Effector memory CD8-positive, alpha-beta T cell (primary cell): ENCODE measurements around the gene LY9.

Source experiments
- ATAC-seq: fragments of 150-1000 bp; cut with Tn5 transposase; replicated peaks from 2 replicates; pipeline ENCODE4 v1.10.0; 2021; ENCODE audit warnings: mild to moderate bottlenecking, moderate library complexity
- DNase-seq, 3 experiments: peaks; one replicate each; pipeline ENCODE4 v3.0.0; 2021
- H3K27ac Mint-ChIP-seq, 2 donors: one replicate each; pipeline ENCODE4 v1.8.0; 2022; ENCODE audit warnings: mild to moderate bottlenecking in 2 of 2, mixed read lengths in 2 of 2, moderate library complexity in 2 of 2
- H3K27me3 Mint-ChIP-seq, 2 donors: one replicate each; pipeline ENCODE4 v1.8.0; 2022; ENCODE audit warnings: mixed read lengths in 2 of 2
- H3K36me3 Mint-ChIP-seq: one replicate; pipeline ENCODE4 v1.8.0; 2022; ENCODE audit warnings: mild to moderate bottlenecking, moderate library complexity, mixed read lengths; ENCODE audit not compliant: insufficient read depth
- H3K4me1 Mint-ChIP-seq, 2 donors: one replicate each; pipeline ENCODE4 v1.8.0; 2022; ENCODE audit warnings: low read depth in 2 of 2, mixed read lengths in 2 of 2
- H3K4me3 Mint-ChIP-seq, 2 donors: one replicate each; pipeline ENCODE4 v1.8.0; 2022; ENCODE audit warnings: mild to moderate bottlenecking in 2 of 2, mixed read lengths in 2 of 2, moderate library complexity in 2 of 2
- H3K9me3 Mint-ChIP-seq, 2 donors: one replicate each; pipeline ENCODE4 v1.8.0; 2022; ENCODE audit warnings: mixed read lengths in 2 of 2

Gene LY9

DNA sequence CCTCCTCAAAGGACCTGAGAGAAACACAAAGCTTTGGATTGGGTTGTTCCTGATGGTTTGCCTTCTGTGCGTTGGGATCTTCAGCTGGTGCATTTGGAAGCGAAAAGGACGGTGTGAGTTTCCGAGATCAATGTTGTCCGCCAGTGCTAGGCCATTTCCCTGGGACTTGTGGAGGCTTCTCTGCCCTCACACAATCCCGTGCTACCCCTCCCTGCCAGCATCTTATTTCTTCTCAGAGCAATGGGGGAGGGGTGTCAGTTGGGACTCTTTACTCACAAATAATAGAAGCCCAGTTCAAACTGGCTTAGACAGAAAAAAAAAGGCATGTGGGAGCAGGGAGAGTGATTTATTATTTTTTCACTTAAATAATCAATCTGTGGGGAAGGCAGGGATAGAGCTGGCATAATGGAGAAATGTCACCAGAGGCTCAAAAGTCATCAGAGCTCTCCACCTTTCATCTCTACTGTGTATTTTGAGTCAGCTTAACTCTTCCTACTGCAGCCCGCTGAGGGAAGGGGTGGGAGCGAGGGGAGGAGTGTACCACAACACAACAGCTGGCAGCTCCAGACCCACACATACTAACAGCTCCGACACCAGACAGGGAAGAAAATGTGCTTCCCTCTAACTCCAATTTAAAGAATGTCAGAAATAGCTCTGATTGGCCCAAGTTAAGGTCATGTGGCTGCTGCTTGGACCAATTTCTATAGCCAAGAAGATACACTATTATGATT lies 22.4 kb downstream of the LY9 start:
- peak overlapping the region; percentile 91 to 94 for H3K27ac Mint-ChIP-seq
- H3K9me3 Mint-ChIP-seq, result no peaks in the 10 kb centered on the region
- ATAC-seq (no peak), DNase-seq (no peak)
- H3K36me3 Mint-ChIP-seq, result peaks cover 61% of the 10 kb centered on the region
- peaks cover 15 to 16% of the 10 kb centered on the region in 2 donors for H3K4me1 Mint-ChIP-seq
- no peaks in the 10 kb centered on the region for H3K27me3 Mint-ChIP-seq
- H3K4me3 Mint-ChIP-seq, result no peak overlapping the region

- Mint-ChIP-seq H3K9me3 (no peaks in the 10 kb centered on the region), H3K27ac (peak overlapping the region; percentile 91 to 94), H3K4me3 (no peak overlapping the region), H3K36me3 (peaks cover 63% of the 10 kb centered on the region), H3K27me3 (no peaks in the 10 kb centered on the region), H3K4me1 (peaks cover 7 to 8% of the 10 kb centered on the region in 2 donors)
- ATAC-seq (no peak), DNase-seq (no peak)
These were observed 23.2 kb downstream of the LY9 start for GRCh38 chr1:160819186-160819585.

DNA sequence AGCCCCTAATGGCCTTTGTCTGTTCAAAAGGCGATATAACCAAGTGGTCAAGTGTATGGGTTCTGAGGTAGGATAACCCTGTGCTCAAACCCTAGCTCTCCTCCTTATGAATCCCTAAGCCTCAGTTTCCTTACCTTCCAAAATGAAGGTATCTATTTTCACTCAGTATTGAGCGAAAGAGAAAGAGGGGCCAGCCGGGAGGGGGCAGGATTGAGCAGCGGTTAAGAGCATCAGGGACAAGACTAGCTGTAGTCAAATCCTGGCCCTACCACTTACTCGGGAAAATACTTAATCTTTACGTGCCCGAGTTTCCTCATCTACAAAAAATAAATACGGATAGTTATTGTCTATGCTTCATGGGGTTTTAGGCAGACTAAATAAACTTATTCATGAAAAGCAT lies 25.7 kb downstream of the LY9 start:
- Mint-ChIP-seq H3K27ac (peak overlapping the region in 1 of 2 donors; percentile 49), H3K9me3 (no peaks in the 10 kb centered on the region), H3K36me3 (peaks cover 57% of the 10 kb centered on the region), H3K4me3 (no peak overlapping the region), H3K27me3 (no peaks in the 10 kb centered on the region), H3K4me1 (peaks cover 7 to 8% of the 10 kb centered on the region in 2 donors)
- ATAC-seq (no peak), DNase-seq (no peak)

- H3K36me3 Mint-ChIP-seq, result peaks cover 57% of the 10 kb centered on the region
These were observed 27.3 kb downstream of the LY9 start for GRCh38 chr1:160823296-160823695.

GRCh38 chr1:160826546-160826945 lies 30.6 kb downstream of the LY9 start:
- ATAC-seq (no peak), DNase-seq (no peak)
- H3K9me3 Mint-ChIP-seq, result no peaks in the 10 kb centered on the region
- H3K27me3 Mint-ChIP-seq, result no peaks in the 10 kb centered on the region
- peaks cover 16% of the 10 kb centered on the region in 2 donors for H3K4me1 Mint-ChIP-seq
- peaks cover 54% of the 10 kb centered on the region for H3K36me3 Mint-ChIP-seq
- H3K27ac Mint-ChIP-seq, result peak overlapping the region; percentile 85 to 87
- H3K4me3 Mint-ChIP-seq, result no peak overlapping the region

More at GRCh38 chr1:160823296-160823695, 27.3 kb downstream of the LY9 start:
- no peak overlapping the region for H3K4me3 Mint-ChIP-seq
- ATAC-seq (no peak), DNase-seq (no peak)
- H3K4me1 Mint-ChIP-seq, result peaks cover 12 to 13% of the 10 kb centered on the region in 2 donors
- no peaks in the 10 kb centered on the region for H3K27me3 Mint-ChIP-seq
- peak overlapping the region; percentile 39 to 48 for H3K27ac Mint-ChIP-seq
- no peaks in the 10 kb centered on the region for H3K9me3 Mint-ChIP-seq

GRCh38 chr1:160827418-160827817 lies 31.4 kb downstream of the LY9 start:
- Mint-ChIP-seq H3K4me3 (no peak overlapping the region), H3K36me3 (peaks cover 56% of the 10 kb centered on the region), H3K9me3 (no peaks in the 10 kb centered on the region), H3K4me1 (peaks cover 14 to 16% of the 10 kb centered on the region in 2 donors), H3K27me3 (no peaks in the 10 kb centered on the region), H3K27ac (peak overlapping the region; percentile 71 to 87)
- no peak for ATAC-seq
- no peak for DNase-seq

DNA sequence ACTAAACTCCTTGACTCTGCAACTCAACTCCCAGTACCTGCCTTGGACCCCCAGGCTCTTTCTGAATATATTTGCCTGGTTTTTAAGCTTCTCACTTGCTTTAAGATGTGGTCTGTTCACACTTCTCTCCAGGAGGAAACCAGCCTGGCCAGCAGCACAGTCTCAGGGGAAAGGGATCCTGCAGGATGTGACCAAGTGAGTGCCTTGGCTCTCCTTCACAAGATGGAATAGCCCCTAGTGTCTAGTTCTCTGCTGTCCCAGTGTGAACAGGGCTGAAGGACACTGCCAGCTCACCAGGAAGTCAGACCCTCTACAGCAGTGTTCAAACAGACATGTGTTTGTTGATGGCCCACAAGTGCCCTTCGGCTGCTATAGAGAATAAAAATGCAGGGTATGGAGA lies 33.8 kb downstream of the LY9 start:
- H3K36me3 Mint-ChIP-seq, result peaks cover 60% of the 10 kb centered on the region
- H3K27ac Mint-ChIP-seq, result peak overlapping the region; percentile 71 to 90
- no peaks in the 10 kb centered on the region for H3K9me3 Mint-ChIP-seq

GRCh38 chr1:160830321-160831153 lies 34.6 kb downstream of the LY9 start:
- Mint-ChIP-seq H3K4me1 (peaks cover 35 to 40% of the 10 kb centered on the region in 2 donors), H3K27me3 (no peaks in the 10 kb centered on the region), H3K36me3 (peaks cover 60% of the 10 kb centered on the region), H3K27ac (peak overlapping the region; percentile 71 to 90), H3K9me3 (no peaks in the 10 kb centered on the region), H3K4me3 (no peak overlapping the region)
- ATAC-seq (peak; percentile 78), DNase-seq (peak; percentile 65 to 70 (median 67))

More for the DNA sequence above, 33.8 kb downstream of the LY9 start:
- H3K4me1 Mint-ChIP-seq, result peaks cover 30 to 32% of the 10 kb centered on the region in 2 donors
- H3K4me3 Mint-ChIP-seq, result no peak overlapping the region
- H3K27me3 Mint-ChIP-seq, result no peaks in the 10 kb centered on the region
- ATAC-seq (no peak), DNase-seq (no peak)

GRCh38 chr1:160834945-160835565 lies 39.1 kb downstream of the LY9 start:
- H3K4me1 Mint-ChIP-seq, result peaks cover 61 to 72% of the 10 kb centered on the region in 2 donors
- peaks cover 57% of the 10 kb centered on the region for H3K36me3 Mint-ChIP-seq
- H3K27me3 Mint-ChIP-seq, result no peaks in the 10 kb centered on the region
- no peak for ATAC-seq
- H3K9me3 Mint-ChIP-seq, result no peaks in the 10 kb centered on the region
- H3K27ac Mint-ChIP-seq, result peak overlapping the region; percentile 88 to 92
- peak overlapping the region; percentile 32 to 42 for H3K4me3 Mint-ChIP-seq
- peak; percentile 49 to 52 (median 50) for DNase-seq

- DNase-seq, result no peak
- peak overlapping the region; percentile 63 to 94 for H3K27ac Mint-ChIP-seq
These were observed 39.8 kb downstream of the LY9 start for GRCh38 chr1:160835751-160836150.

GRCh38 chr1:160836561-160836960 lies 40.6 kb downstream of the LY9 start:
- peak overlapping the region; percentile 71 to 73 for H3K4me3 Mint-ChIP-seq
- H3K27me3 Mint-ChIP-seq, result no peaks in the 10 kb centered on the region
- H3K9me3 Mint-ChIP-seq, result no peaks in the 10 kb centered on the region
- no peak for DNase-seq
- H3K27ac Mint-ChIP-seq, result peak overlapping the region; percentile 63 to 94
- H3K4me1 Mint-ChIP-seq, result peaks cover 59 to 74% of the 10 kb centered on the region in 2 donors
- H3K36me3 Mint-ChIP-seq, result peaks cover 50% of the 10 kb centered on the region
- ATAC-seq, result no peak

More at GRCh38 chr1:160835751-160836150, 39.8 kb downstream of the LY9 start:
- ATAC-seq, result no peak
- Mint-ChIP-seq H3K27me3 (no peaks in the 10 kb centered on the region), H3K4me1 (peaks cover 59 to 71% of the 10 kb centered on the region in 2 donors), H3K9me3 (no peaks in the 10 kb centered on the region), H3K4me3 (peak overlapping the region; percentile 71 to 73), H3K36me3 (peaks cover 55% of the 10 kb centered on the region)

DNA sequence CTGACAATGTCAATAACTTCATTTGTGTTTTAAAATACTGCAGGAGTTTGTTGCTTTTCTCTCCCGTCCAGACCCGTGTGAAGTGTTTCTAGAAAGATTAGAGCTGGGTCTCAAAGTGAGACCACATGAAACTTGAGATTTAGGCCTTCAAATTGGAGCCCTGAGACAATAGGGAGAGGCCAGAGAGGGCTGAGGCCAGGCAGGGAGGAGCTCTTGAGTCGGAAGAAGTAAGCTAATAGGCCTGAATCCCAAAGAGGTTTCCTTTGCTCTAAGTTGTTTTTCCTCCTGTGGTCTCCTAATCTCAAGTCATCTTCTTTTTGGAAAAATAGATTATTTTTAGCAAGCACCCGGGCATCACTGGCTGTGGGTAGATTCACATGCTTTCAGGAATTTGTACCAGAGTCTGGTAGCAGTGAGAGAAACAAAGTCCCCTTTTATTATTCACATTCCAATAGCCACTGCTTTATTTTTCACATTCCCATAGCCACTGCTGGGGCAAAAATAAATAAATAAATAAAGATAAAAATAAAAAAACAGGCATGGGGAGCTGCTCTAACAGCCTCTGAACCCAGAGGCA lies 41.1 kb downstream of the LY9 start:
- H3K4me3 Mint-ChIP-seq, result peak overlapping the region; percentile 71 to 73
- H3K4me1 Mint-ChIP-seq, result peaks cover 62 to 79% of the 10 kb centered on the region in 2 donors
- ATAC-seq (no peak), DNase-seq (no peak)
- H3K9me3 Mint-ChIP-seq, result no peaks in the 10 kb centered on the region
- peaks cover 47% of the 10 kb centered on the region for H3K36me3 Mint-ChIP-seq
- peak overlapping the region; percentile 63 to 94 for H3K27ac Mint-ChIP-seq
- H3K27me3 Mint-ChIP-seq, result no peaks in the 10 kb centered on the region
